Esophagus muscularis mucosa (tissue), 4 donors: ENCODE results near the gene HCST. TPM values are rescaled to one million over a fixed set of nuclear protein-coding genes. Genes with fewer than 3 reads are reported as not detected.

ENCODE experiments used
- DNase-seq: peaks from one replicate; pipeline ENCODE4 v3.0.0-alpha.2; 2017; ENCODE audit errors: extremely low spot score
- H3K27ac ChIP-seq, 4 donors: fragments of 200-600 bp; sonication (generic); replicated peaks in 1 of 4; 1 replicate in 3 of 4; 2 replicates in 1 of 4; pipeline ENCODE4 v1.5.1; 2016 to 2019; ENCODE audit warnings: mild to moderate bottlenecking in 1 of 4
- H3K27me3 ChIP-seq, 4 donors: fragments of 200-600 bp; sonication (generic); one replicate each; pipeline versions ENCODE4 v1.5.1 to v1.6.0; 2016 to 2019
- H3K36me3 ChIP-seq, 4 donors: fragments of 200-600 bp; sonication (generic); one replicate each; pipeline ENCODE4 v1.5.1; 2016 to 2019
- H3K4me1 ChIP-seq, 4 donors: fragments of 200-600 bp; sonication (generic); one replicate each; pipeline ENCODE4 v1.5.1; 2016 to 2019
- H3K4me3 ChIP-seq, 4 donors: fragments of 200-600 bp; sonication (generic); 1 replicate in 2 of 4; 2 replicates in 2 of 4; pipeline ENCODE4 v1.5.1; 2016 to 2019; ENCODE audit warnings: mild to moderate bottlenecking in 4 of 4, moderate library complexity in 1 of 4
- H3K9me3 ChIP-seq, 4 donors: fragments of 200-600 bp; sonication (generic); 1 replicate in 3 of 4; 2 replicates in 1 of 4; pipeline ENCODE4 v1.5.1; 2016 to 2019
- EP300 ChIP-seq: sonication (generic); formaldehyde crosslinking; IDR thresholded peaks from one replicate; pipeline ENCODE4 v1.6.1; 2017; ENCODE audit warnings: antibody characterized with exemption
- POLR2A ChIP-seq: fragments of 450-650 bp; IDR thresholded peaks from one replicate; pipeline ENCODE4 v1.6.1; 2017; ENCODE audit warnings: antibody characterized with exemption, moderate library complexity, mild to moderate bottlenecking, low read depth
- POLR2AphosphoS5 ChIP-seq, 2 donors: sonication (generic); formaldehyde crosslinking; IDR thresholded peaks; one replicate each; pipeline ENCODE4 v1.6.1; 2017; ENCODE audit warnings: antibody characterized with exemption in 2 of 2
- WGBS: methylation state at CpG from one replicate; pipeline ENCODE4 v1.1.5; 2018; 5-methylcytosine and 5-hydroxymethylcytosine counted together
- intact Hi-C: fragments of 100-400 bp; cut with DNase I; formaldehyde crosslinking; loops from one replicate; pipeline ENCODE4 v1.15.1; 2023
- total RNA-seq, 4 donors: library from RNA; depleted of rRNA; stranded (reverse); fragments of >200 nt; gene quantifications; one replicate each; pipeline versions ENCODE4 v1.1.0 to v1.2.1, GENCODE V29; 2016
- TF ChIP-seq, protein P1 (sequence below), 3 experiments: fragments of 200-600 bp in 2 of 3; fragments of 450-650 bp in 1 of 3; sonication (generic) in 2 of 3; IDR thresholded peaks; one replicate each; pipeline ENCODE4 v1.5.1; 2017 to 2019; ENCODE audit warnings: antibody characterized with exemption in 3 of 3, mild to moderate bottlenecking in 2 of 3, moderate library complexity in 1 of 3

The HCST gene
- total RNA-seq, 4 donors from 2014 or later, result 3.7 to 14.6 TPM; not detected in 2

DNA sequence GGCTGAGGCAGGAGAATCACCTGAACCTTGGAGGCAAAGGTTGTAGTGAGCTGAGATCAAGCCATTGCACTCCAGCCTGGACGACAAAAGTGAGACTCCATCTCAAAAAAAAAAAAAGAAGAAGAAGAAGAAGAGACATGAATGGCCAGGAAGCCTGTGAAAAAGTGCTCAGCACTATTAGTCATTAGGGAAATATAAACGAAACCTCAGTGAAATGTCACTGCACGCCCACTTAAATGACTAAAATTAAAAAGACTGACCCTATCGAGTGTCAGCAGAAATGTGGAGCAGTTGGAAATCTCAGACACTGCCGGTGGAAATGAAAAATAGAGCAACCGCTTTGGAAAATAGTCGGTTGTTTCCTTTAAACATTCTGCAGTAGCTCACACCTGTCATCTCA is 11.3 kb downstream of the HCST start:
- Histone ChIP-seq H3K9me3 (no peaks in the 10 kb centered on the region), H3K27ac (no peak overlapping the region), H3K4me3 (no peak overlapping the region), H3K36me3 (no peaks in the 10 kb centered on the region), H3K4me1 (peaks cover 0 to 8% (median 3%) of the 10 kb centered on the region in 4 donors), H3K27me3 (no peaks in the 10 kb centered on the region)
- no peak for DNase-seq
- WGBS, result 12% methylated on average over 7 of the region's 7 CpGs
- TF ChIP-seq POLR2A, result no peak
- TF ChIP-seq, protein P1, sequence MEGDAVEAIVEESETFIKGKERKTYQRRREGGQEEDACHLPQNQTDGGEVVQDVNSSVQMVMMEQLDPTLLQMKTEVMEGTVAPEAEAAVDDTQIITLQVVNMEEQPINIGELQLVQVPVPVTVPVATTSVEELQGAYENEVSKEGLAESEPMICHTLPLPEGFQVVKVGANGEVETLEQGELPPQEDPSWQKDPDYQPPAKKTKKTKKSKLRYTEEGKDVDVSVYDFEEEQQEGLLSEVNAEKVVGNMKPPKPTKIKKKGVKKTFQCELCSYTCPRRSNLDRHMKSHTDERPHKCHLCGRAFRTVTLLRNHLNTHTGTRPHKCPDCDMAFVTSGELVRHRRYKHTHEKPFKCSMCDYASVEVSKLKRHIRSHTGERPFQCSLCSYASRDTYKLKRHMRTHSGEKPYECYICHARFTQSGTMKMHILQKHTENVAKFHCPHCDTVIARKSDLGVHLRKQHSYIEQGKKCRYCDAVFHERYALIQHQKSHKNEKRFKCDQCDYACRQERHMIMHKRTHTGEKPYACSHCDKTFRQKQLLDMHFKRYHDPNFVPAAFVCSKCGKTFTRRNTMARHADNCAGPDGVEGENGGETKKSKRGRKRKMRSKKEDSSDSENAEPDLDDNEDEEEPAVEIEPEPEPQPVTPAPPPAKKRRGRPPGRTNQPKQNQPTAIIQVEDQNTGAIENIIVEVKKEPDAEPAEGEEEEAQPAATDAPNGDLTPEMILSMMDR (IDR thresholded peaks at IDR 0.05), result no peak
- TF ChIP-seq POLR2AphosphoS5 (IDR thresholded peaks at IDR 0.05), result no peak
- TF ChIP-seq EP300, result no peak
- intact Hi-C loops, result no loop called here

DNA sequence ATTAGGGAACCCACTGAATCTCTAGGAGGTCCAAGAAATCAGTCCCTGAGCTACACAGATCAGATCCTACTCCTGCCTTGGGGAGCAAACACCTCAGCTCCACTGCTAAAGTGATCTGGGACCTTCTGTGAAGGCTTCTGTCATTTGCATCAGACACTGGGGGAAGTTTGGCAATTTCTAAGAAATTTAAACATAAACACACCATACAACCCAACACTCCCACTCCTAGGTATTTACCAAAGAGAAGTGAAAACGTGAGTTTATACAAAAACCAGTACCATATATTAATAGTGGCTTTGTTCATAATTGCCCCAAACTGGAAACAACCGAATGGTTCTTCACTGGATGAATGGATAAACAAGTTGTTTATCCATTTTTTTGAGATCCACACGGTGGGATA is 13.1 kb downstream of the HCST start:
- Histone ChIP-seq H3K4me3 (no peak overlapping the region), H3K9me3 (no peaks in the 10 kb centered on the region), H3K27ac (no peak overlapping the region), H3K27me3 (no peaks in the 10 kb centered on the region), H3K36me3 (no peaks in the 10 kb centered on the region), H3K4me1 (peaks cover 0 to 8% (median 3%) of the 10 kb centered on the region in 4 donors)
- TF ChIP-seq EP300 (no peak), POLR2A (no peak), POLR2AphosphoS5 (IDR thresholded peaks at IDR 0.05) (no peak)
- TF ChIP-seq, protein P1 (IDR thresholded peaks at IDR 0.05), result no peak
- 58% methylated on average over 3 of the region's 3 CpGs for WGBS
- intact Hi-C loops, result no loop called here
- DNase-seq, result no peak

DNA sequence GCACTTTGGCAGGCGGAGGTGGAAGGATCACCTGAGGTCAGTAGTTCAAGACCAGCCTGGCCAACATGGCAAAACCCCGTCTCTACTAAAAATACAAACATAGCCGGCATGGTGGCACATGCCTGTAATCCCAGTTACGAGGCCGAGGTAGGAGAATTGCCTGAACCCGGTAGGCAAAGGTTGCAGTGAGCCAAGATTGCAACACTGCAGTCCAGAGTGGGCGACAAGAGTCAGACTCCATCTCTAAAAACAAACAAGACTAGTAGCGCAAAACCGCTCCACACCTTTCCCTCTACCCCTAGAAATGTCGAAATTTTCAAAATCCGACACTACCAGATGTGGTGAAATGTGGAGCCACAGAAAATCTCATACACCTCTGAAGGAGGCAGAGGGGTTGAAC is 17.0 kb downstream of the HCST start:
- TF ChIP-seq POLR2AphosphoS5 (IDR thresholded peaks at IDR 0.05), result no peak
- no peak for TF ChIP-seq POLR2A
- Histone ChIP-seq H3K4me1 (no peaks in the 10 kb centered on the region), H3K4me3 (no peak overlapping the region), H3K36me3 (no peaks in the 10 kb centered on the region), H3K27me3 (no peaks in the 10 kb centered on the region), H3K27ac (no peak overlapping the region), H3K9me3 (no peaks in the 10 kb centered on the region)
- DNase-seq, result no peak
- 91% methylated on average over 11 of the region's 11 CpGs for WGBS
- intact Hi-C loops, result no loop called here

DNA sequence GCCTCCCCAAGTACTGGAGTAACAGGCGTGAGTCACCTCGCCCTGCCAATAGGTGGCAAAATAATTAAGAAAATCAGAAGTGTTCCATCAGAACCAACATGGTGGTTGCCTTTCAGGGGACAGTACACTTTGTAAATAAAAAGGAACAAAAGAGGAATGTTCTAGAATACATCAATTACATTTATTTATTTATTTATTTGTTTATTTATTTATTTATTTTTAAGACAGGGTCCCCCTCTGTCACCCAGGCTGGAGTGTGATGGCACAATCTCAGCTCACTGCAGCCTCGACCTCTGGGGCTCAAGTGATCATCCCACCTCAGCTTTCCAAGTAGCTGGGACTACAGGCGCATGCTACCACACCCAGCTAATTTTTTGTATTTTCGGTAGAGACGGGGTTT is 18.7 kb downstream of the HCST start:
- H3K4me1 ChIP-seq, result no peaks in the 10 kb centered on the region
- intact Hi-C loops, result no loop called here

DNA sequence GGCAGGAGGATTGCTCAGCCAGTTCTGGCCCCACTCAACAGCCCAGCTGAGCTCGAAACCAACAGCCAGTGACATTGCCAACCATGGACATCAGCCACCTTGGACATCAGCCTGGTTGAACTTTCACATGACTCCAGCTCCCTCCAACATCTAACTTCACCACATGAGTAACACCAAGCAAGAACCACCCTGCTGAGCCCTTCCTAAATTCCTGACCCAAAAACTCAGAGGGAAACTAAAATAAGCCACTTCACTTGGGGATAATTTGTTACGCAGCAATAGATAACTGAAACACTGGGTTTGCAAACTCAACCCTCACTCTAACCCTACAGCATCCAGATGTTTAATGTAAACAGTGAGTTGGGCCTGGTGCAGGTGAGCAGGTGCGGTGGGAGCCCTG is 23.2 kb downstream of the HCST start:
- intact Hi-C loops, result loop anchor here (5.0 kb wide), 1 partner anchor 163 kb away; no protein-coding TSS in a partner anchor
- 93% methylated on average over 3 of the region's 3 CpGs for WGBS
- no peak for TF ChIP-seq POLR2AphosphoS5 (IDR thresholded peaks at IDR 0.05)
- TF ChIP-seq, protein P1 (IDR thresholded peaks at IDR 0.05), result no peak
- TF ChIP-seq EP300, result no peak
- TF ChIP-seq POLR2A, result no peak
- H3K9me3 ChIP-seq, result peaks cover 0 to 5% (median 0%) of the 10 kb centered on the region in 4 donors
- H3K4me1 ChIP-seq, result peaks cover 0 to under 1% (median 0%) of the 10 kb centered on the region in 4 donors
- H3K27ac ChIP-seq, result no peak overlapping the region
- H3K4me3 ChIP-seq, result no peak overlapping the region
- H3K27me3 ChIP-seq, result peaks cover 0 to 7% (median 0%) of the 10 kb centered on the region in 4 donors
- no peaks in the 10 kb centered on the region for H3K36me3 ChIP-seq
- DNase-seq, result no peak

More for the DNA sequence above, 18.7 kb downstream of the HCST start:
- 82% methylated on average over 6 of the region's 6 CpGs for WGBS
- Histone ChIP-seq H3K27me3 (peaks cover 0 to 7% (median 0%) of the 10 kb centered on the region in 4 donors), H3K9me3 (peaks cover 0 to 5% (median 0%) of the 10 kb centered on the region in 4 donors), H3K4me3 (no peak overlapping the region), H3K36me3 (no peaks in the 10 kb centered on the region), H3K27ac (no peak overlapping the region)
- TF ChIP-seq EP300 (no peak), POLR2A (no peak), POLR2AphosphoS5 (IDR thresholded peaks at IDR 0.05) (no peak)
- TF ChIP-seq, protein P1 (IDR thresholded peaks at IDR 0.05), result no peak
- DNase-seq, result no peak
